ENCODE results near the gene MBNL1. TPM values are rescaled to one million over a fixed set of nuclear protein-coding genes. Genes with fewer than 3 reads are reported as not detected.

MBNL1 gene
- total and polyA plus RNA-seq, 4 donors: 17.1 to 110 (median 62.3) TPM

DNA sequence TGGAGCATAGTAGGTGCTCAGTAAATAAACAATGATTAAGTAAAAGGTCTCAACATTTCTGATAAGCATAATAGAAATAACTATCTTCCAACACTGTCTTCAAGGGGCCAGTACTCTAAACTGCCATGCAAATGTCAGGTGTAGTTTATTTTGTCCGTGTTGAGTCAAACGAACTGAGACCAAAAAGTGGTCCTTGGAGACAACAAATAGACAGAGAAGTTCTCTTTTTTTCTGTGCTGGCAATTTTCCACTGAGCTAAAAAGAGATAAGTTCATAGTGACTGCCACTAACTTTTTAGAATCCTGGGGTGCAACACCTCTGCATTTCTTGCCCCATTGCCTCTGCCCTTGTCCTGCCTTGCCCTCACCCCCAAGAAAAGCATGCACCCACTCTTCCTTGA is 14.7 kb upstream of the MBNL1 start:
- Histone ChIP-seq H3K27ac (ENCODE audit: low read depth in 1 of 2, low read length in 2 of 2) (no peak overlapping the region), H3K9me3 (ENCODE audit: control insufficient read depth in 4 of 4, low read length in 3 of 4) (no peaks in the 10 kb centered on the region), H3K36me3 (ENCODE audit: control insufficient read depth in 4 of 4, insufficient read depth in 3 of 4, low read depth in 1 of 4, low read length in 3 of 4) (no peaks in the 10 kb centered on the region), H3K4me3 (ENCODE audit: low read depth in 1 of 3, low read length in 3 of 3) (no peak overlapping the region), H3K27me3 (ENCODE audit: control insufficient read depth in 4 of 4, insufficient read depth in 4 of 4, low read length in 3 of 4) (no peaks in the 10 kb centered on the region), H3K9ac (ENCODE audit: low read depth in 1 of 2, low read length in 2 of 2) (no peak overlapping the region), H3K4me1 (ENCODE audit: control insufficient read depth in 4 of 4, insufficient read depth in 4 of 4, low read length in 3 of 4) (peaks cover 0 to 10% (median 4%) of the 10 kb centered on the region in 4 donors)
- DNase-seq (ENCODE audit: low spot score): no peak
- WGBS: 78% methylated on average over 2 of the region's 2 CpGs
- TF ChIP-seq FOXA2 (IDR thresholded peaks at IDR 0.05) (no peak), NR2F2 (IDR thresholded peaks at IDR 0.05) (no peak), SP1 (IDR thresholded peaks at IDR 0.05) (no peak), EGR1 (IDR thresholded peaks at IDR 0.05; ENCODE audit: low read depth in 2 of 2) (no peak), ZBTB33 (IDR thresholded peaks at IDR 0.05) (no peak), HNF4A (conservative IDR thresholded peaks at IDR 0.05) (no peak), GABPA (IDR thresholded peaks at IDR 0.05 in 1 of 2, conservative IDR thresholded peaks at IDR 0.05 in 1 of 2) (no peak), HNF4G (IDR thresholded peaks at IDR 0.05) (no peak), ATF3 (IDR thresholded peaks at IDR 0.05) (no peak), REST (IDR thresholded peaks at IDR 0.05) (no peak), JUND (IDR thresholded peaks at IDR 0.05) (no peak), YY1 (IDR thresholded peaks at IDR 0.05) (no peak), RXRA (IDR thresholded peaks at IDR 0.05) (no peak), FOXA1 (IDR thresholded peaks at IDR 0.05) (no peak)
- TF ChIP-seq, protein P1, sequence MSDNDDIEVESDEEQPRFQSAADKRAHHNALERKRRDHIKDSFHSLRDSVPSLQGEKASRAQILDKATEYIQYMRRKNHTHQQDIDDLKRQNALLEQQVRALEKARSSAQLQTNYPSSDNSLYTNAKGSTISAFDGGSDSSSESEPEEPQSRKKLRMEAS (IDR thresholded peaks at IDR 0.05): no peak

- WGBS: 95% methylated on average over 1 of the region's 1 CpG
- Histone ChIP-seq H3K9me3 (ENCODE audit: control insufficient read depth in 4 of 4, low read length in 3 of 4) (no peaks in the 10 kb centered on the region), H3K4me3 (ENCODE audit: low read depth in 1 of 3, low read length in 3 of 3) (no peak overlapping the region), H3K27me3 (ENCODE audit: control insufficient read depth in 4 of 4, insufficient read depth in 4 of 4, low read length in 3 of 4) (no peaks in the 10 kb centered on the region), H3K9ac (ENCODE audit: low read depth in 1 of 2, low read length in 2 of 2) (no peak overlapping the region), H3K36me3 (ENCODE audit: control insufficient read depth in 4 of 4, insufficient read depth in 3 of 4, low read depth in 1 of 4, low read length in 3 of 4) (no peaks in the 10 kb centered on the region), H3K27ac (ENCODE audit: low read depth in 1 of 2, low read length in 2 of 2) (no peak overlapping the region), H3K4me1 (ENCODE audit: control insufficient read depth in 4 of 4, insufficient read depth in 4 of 4, low read length in 3 of 4) (peaks cover 0 to 11% (median 5%) of the 10 kb centered on the region in 4 donors)
- DNase-seq (ENCODE audit: low spot score): no peak
- TF ChIP-seq REST (IDR thresholded peaks at IDR 0.05) (no peak), ZBTB33 (IDR thresholded peaks at IDR 0.05) (no peak), NR2F2 (IDR thresholded peaks at IDR 0.05) (no peak), HNF4A (conservative IDR thresholded peaks at IDR 0.05) (no peak), YY1 (IDR thresholded peaks at IDR 0.05) (no peak), GABPA (IDR thresholded peaks at IDR 0.05 in 1 of 2, conservative IDR thresholded peaks at IDR 0.05 in 1 of 2) (no peak), TAF1 (conservative IDR thresholded peaks at IDR 0.05) (no peak), RAD21 (IDR thresholded peaks at IDR 0.05) (no peak), HNF4G (IDR thresholded peaks at IDR 0.05) (no peak), FOXA1 (IDR thresholded peaks at IDR 0.05) (no peak), ATF3 (IDR thresholded peaks at IDR 0.05) (no peak)
- TF ChIP-seq, protein P1 (IDR thresholded peaks at IDR 0.05): no peak
These were observed 13.4 kb upstream of the MBNL1 start for GRCh38 chr3:152255290-152255689.

Data from liver (tissue), 9 donors.